HG02623 (cell line): ENCODE results near the gene VPS54.
"Not testable (repeated sequence)": the region's sequence is repeated elsewhere in the genome, so short reads cannot be mapped to it uniquely, and the experiment has no call there.

Experiments used
- ATAC-seq: cut with Tn5 transposase; IDR thresholded peaks from one replicate; pipeline ENCODE4 v1.9.1; 2021; ENCODE audit warnings: moderate library complexity; ENCODE audit not compliant: unreplicated experiment

Gene VPS54

DNA sequence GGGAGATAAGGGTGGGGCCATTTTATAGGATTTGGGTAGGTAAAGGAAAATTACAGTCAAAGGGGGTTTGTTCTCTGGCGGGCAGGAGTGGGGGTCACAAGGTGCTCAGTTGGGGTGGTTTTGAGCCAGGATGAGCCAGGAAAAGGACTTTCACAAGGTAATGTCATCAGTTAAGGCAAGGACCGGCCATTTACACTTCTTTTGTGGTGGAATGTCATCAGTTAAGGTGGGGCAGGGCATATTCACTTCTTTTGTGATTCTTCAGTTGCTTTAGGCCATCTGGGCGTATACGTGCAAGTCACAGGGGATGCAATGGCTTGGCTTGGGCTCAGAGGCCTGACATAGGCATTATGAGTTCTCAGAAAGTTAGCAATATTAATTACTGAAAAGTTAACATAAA, 171.7 kb downstream of the VPS54 start:
- not testable (repeated sequence) for ATAC-seq

DNA sequence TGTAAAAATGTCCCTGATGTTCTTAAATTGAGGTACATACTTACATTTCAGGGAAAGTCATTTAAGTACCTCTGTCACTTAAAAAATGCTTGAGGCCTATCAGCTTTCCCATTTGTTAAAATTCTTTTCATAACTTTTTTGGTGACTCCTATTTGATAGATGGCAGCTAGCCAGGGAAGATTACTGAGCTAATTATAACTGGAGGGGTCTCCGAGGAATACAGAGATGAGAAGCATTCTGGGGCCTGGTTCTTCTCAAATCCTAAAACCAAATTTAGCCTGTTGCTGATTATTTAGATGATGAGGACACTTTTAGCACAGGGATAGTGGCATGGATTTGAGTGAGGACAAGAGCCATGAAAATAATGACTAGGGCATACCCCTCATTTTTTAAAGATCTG, 172.7 kb downstream of the VPS54 start:
- ATAC-seq, result no peak

DNA sequence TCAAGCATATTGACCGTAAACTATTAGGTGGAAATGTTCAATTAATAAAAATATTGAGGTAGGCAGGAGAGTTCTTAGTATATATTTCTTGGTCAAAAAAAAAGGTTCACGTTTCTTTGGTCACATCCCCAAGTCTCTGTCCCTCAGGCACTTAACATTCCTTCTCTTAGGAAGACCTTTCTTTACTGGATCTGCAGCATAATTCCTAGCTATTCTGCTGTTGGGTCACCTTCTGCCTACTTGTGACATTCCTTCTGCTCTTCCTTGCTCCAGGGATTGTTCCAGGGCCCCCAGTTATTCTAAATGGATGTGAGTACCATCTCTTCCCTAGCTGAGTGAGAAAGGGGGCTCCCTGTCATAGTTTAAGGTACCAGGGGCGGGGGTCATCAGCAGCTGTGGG, 173.4 kb downstream of the VPS54 start:
- no peak for ATAC-seq

DNA sequence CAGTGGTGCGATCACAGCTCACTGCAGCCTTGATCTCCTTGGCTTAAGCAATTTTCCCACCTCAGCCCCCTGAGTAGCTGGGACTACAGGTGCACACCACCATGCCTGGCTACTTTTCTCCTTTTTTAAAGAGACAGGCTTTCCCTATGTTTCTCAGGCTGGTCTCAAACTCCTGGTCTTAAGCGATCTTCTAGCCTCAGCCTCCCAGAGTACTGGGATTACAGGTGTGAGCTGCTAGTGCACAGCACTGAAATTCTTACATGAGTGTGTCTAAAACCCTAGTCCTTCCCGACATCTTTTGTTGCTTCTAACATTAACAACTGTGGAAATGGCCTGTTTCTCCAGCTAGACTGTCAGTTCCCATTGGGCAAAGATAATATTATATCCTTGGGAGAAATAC, 174.6 kb downstream of the VPS54 start:
- no peak for ATAC-seq

DNA sequence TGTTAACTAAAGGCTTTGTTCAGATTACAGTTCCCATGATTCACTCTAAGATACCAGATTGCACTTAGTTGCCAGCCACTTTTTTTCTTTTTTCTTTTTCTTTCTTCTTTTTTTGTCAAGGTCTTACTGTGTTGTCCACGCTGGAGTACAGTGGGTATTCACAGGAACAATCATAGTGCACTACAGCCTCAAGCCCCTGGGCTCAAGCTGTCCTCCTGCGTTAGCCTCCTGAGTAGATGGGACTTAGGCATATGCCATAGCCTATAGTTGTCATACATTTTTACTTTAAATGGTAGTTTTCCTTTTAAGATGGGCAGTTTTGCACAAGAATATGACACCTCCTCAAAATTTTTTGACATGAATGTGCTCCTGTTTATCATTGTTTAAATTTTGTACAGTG, 175.4 kb downstream of the VPS54 start:
- no peak for ATAC-seq

DNA sequence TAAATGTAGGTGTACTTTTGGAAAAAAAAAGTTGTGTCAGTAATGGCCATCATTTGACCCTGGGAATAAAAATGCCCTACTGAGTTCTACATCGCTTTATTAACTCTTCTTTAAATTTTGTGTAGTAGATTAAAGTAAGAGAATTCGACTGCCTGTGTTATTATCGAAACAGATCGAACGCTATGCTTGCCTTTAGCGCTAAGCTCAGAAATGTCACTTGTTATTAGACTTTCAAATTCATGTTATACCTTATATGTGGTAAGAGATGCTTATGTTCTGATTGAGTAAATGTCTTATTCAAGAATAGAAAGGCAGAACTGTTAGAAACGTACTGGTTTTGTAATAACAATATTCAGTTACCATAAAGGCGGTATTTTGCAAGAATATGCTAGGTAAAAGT, 176.1 kb downstream of the VPS54 start:
- no peak for ATAC-seq

DNA sequence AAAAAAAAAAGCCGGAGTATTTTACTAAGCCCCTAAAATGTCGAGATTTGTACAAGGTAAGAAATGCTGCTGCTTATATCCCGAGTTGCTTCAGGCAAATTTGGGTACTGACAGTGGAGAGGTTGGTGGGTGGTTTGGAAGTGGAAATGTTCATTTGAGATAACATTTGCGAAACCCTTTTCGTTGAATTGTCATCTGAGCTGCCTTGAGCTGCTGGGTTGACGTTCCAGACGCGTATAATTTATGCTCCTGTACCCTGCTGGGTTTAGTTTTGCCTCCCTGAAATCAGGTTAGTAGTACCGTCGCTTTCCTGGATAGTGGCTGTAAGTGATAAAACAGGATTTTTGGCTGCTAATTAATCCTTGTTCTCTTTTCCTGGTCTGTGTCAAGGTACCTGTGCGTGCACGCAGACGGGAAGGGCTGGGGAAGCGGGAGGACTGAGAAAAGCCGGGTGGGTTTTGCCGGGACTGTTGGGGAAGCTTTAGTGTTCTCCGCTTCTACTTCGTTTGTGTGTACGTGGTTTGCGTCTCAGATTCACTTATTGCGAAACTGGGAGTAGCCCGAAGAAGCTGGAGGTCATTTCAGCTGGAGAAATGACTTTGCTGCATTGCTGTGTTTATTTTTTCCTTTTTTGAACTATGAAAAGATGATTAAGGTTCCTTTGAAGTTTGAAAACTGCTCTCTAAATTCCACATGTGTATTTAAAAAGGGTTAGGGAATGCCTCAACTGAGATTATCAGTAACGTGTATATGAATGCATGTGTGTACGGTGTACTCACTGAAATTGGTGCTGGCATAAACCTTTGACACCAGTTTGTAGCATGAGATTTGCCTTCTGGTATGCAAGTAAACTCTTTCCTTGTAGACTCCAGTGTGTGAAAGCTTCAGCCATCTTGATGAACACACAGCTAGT, 176.8 kb downstream of the VPS54 start:
- no peak for ATAC-seq
